HS-5 (cell line): ENCODE measurements around the gene FRMD1.

Source experiments
- DNase-seq: peaks from one replicate; pipeline ENCODE4 v3.0.0-alpha.2; 2012; ENCODE audit warnings: low read depth

FRMD1 gene

DNA sequence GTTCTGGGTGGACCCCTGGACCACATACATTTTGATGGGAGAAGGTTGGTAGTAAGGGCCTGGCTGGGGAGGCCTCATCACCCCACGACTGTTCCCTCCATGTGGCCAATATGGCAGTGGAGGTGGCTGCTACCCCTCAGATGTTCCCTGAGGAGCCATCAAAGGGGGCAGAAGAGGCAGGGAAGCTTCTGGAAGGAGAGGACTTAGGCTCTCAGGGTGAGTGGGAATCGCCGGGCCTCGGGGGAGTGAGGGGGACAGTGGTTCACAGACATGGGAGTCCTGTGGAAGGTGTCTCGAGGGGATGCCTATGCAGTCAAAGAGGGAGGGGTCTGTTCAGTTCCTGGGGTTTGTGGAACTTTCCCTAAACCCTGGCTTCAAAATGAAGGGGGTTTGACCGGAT lies 32.9 kb upstream of the FRMD1 start:
- DNase-seq: no peak

DNA sequence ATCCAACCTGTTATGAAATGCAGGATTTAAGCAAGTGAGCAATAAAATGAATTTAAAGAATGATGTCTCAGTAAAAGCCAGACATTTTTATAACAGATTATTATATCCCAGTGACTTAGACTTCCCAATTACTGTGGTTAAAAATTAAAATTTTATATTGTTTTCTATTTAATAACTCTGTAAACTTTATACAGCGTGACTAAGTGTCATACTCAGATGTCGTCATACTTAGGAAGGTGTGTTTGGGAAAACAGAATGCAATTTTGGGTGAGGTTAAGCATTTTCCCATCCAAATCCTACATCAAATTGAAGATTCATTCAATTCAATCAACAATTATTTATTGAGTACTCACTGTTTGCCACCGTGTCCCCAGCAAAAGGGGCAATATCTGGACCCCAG lies 31.4 kb upstream of the FRMD1 start:
- DNase-seq: no peak

DNA sequence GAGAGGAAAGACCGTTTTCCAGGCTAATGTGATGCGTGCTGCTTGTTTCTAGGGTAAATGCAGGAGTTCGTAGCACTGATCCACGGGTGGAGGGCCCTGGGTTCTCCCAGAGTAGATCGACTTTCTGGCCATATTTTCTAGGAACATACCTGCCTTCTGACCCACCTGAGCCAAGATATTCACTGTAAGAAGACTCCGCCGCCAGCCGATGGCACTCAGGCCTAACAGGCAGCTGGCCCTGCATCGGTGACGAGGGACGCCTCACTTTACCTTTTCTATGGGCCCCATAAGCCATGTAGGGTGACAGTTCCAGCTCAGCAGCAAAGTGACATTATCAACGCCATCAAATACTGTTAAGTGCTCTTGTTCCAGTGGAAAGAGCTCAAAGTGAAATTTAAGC lies 30.2 kb upstream of the FRMD1 start:
- DNase-seq: no peak

- no peak for DNase-seq
Observed at GRCh38 chr6:168107191-168107983, 28.4 kb upstream of the FRMD1 start.

- no peak for DNase-seq
Observed at GRCh38 chr6:168106633-168107005, 27.6 kb upstream of the FRMD1 start.

GRCh38 chr6:168105813-168106632 lies 27.0 kb upstream of the FRMD1 start:
- no peak for DNase-seq

GRCh38 chr6:168104636-168105035 lies 25.6 kb upstream of the FRMD1 start:
- no peak for DNase-seq

DNA sequence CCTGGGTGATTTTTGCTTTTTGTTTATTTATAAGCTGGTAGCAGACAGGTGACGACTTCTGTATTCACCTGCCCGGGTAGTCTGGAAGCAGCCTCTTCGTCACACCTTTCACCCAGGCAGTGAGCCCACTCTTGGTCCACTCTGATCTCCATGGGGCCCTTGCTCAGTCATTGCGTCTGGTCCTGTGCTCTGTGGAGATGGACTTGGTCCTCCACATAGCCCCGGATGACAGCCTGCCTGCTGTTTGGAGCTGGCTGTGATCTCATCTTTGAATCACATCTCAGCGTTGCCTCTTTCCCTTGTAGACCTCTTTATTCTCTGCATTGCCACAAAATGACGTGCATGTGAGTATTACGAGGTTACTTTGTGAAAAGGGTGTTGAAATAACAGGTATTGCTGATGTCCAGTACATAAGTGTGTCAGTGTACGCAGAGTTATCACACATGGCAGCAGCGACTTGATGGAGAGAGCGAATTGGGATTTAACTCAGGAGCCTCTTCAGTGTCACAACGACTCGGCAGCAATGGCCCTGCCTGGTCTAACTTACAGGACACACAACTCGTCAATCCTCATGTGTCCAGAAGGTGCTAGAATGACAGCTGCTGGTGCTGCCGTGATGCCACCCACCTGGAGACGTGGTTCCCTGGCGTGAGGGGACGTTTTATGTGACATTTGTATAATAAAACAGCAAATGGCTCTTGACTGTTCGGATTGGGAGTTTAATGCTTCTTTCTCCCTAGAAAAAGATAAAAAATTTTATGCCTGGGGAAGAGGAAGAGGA lies 24.2 kb upstream of the FRMD1 start:
- DNase-seq: no peak

DNA sequence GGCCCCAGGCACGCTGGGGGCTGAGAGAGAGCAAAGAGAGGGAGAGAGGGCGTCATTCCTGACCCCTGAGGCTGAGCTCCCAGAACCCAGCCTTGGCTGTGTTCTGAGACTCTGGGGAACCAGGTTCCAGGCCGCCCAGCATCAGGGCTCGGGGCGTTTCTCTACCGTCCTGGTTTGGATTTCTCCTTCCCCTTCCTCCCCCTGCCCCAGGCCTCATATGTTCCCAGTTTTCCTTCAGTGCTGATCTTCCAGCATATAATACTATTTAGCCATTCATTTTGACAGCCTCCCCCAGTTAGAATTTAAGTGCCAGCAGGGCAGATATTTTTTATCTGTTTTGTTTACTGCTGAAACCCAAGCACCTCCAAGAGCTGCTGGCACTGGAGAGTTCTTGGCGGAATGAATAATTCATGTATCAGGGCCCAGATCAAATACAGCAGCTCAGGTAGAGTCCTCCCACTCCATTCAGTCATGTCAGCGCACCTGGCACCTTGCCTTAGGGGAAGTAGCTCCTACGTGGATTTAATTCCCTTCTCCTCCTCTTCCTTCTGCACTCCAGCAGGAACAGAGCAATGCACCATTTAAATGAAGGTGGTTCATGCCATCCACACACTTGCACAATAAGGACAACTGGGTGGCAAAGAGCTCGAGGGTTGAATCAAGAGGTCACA lies 23.4 kb upstream of the FRMD1 start:
- DNase-seq: no peak

DNA sequence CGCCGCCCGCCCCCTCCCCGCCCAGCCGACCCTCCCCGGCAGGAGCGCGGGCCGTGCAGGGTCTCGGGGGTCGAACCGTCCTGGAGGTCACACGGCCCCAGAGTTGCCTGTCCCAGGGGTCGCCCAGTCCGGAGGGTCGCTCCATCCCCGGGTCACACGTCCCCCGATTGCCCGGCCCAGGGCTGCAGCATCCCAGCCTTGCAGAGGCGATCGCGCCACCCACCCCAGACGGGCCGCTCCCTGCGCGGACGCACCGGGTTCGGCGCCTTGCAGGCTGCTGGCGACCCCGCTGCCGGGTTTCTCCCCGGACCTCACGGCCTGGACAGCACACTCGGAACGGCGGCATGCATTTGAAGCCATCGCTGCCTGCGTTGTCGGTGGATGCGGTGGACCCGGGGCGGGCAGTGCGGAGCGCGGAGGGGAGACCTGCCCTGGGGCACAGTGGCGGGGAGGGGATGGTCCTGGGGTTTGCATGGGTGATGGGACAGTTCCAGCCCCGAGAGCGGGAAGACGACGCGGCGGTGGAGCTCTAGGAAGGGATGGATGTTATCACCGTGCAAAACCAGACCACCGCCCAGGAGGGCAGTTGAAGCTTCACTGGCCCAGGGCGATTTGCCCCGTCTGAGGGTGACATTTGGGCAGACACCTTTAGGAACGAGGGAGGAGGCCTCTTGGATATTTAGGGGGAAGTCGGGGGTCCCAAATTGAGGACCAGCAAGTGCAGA lies 22.7 kb upstream of the FRMD1 start:
- no peak for DNase-seq

DNA sequence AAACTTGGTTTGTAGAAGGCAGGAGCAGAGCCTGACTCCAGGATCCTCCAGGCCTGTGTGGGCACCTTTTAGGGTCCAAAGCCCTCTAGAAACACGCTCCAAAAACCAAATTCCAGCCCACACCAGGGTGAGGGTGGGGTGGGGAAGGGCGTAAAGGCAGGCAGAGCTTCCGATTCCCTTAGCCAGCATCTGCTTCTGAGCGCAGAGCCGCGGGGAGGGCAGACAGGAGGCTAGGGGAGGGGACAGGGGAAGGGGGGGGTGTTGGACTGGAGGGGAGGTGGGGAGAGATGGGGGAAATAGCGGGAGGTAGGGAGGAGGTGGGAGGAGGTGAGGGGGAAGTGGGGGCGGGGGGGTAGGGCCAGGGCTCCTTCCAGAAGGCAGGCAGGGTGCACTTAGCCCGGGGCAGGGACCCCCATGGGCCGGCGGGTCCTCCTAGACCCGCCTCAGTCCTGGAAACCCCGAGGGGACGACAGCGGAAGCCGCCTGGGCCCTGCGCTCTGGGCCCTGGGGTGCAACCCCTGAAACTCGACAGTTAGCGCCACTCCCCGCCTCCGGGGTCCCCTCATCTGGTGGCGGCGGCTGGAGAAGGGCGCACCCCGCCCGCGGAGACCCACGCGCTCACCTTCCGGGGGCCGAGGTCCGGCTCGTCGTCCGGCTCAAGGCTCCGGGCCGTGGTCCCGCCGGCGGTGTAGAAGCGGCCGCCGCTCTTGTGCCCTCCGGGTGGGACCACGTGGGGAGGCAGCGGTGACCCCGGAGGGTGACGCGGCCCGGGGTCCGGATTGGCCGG lies 22.0 kb upstream of the FRMD1 start:
- no peak for DNase-seq

GRCh38 chr6:168100011-168100802 lies 21.2 kb upstream of the FRMD1 start:
- no peak for DNase-seq

- DNase-seq: no peak
Observed at GRCh38 chr6:168099201-168100010, 20.4 kb upstream of the FRMD1 start.

GRCh38 chr6:168098431-168098861 lies 19.4 kb upstream of the FRMD1 start:
- DNase-seq: no peak

GRCh38 chr6:168097621-168098430 lies 18.8 kb upstream of the FRMD1 start:
- no peak for DNase-seq

- DNase-seq: no peak
Observed at GRCh38 chr6:168097221-168097620, 18.2 kb upstream of the FRMD1 start.

- no peak for DNase-seq
Observed at GRCh38 chr6:168096271-168096764, 17.3 kb upstream of the FRMD1 start.

DNA sequence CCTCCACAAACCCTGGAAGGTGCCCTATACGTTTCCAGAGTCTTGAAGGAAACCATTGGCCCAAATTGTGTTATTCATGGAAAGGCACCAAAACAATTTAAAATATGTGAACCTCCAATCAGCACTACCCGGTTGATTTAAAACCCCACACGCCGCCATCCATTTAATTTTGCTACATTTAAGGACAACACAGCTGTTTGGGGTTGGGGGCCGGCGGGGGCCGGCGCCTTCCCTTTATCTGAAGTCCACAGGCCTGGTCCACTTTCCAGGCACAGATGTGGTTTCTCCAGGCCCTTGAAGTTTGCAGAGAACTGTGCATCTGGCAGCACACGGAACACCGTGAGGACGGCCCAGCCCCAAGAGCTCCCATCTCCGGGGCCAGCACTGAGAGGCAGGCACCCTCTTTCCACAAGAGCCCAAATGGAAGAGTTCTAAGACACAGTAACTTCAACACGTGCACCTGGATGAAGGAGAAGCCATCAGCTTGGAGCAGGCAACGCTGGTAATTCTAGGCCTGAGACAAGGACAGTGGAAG lies 16.8 kb upstream of the FRMD1 start:
- no peak for DNase-seq
